Measurements from ENCODE around the gene OAS3.
"Not testable (repeated sequence)": the region's sequence is repeated elsewhere in the genome, so short reads cannot be mapped to it uniquely, and the experiment has no call there.

OAS3 gene

DNA sequence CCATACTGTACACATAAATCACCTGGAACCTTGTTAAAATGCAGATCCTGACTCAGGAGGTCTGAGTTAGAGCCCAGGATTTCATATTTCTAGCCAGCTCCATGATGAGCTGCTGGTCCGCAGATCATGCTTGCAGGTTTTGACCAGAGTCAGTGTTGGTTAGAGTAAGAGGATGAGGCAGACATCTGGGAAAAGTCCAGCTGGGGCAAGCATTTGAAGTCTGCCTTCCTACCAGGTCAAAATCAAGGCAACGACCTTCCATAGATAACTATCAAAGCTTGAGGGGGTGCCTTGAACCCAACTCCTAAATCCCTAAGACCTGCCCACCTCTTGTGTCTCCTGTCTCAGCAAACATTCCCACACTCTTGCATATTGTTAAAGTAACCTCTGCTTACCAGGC is 49.3 kb downstream of the OAS3 start:
- DNase-seq: no peak

DNA sequence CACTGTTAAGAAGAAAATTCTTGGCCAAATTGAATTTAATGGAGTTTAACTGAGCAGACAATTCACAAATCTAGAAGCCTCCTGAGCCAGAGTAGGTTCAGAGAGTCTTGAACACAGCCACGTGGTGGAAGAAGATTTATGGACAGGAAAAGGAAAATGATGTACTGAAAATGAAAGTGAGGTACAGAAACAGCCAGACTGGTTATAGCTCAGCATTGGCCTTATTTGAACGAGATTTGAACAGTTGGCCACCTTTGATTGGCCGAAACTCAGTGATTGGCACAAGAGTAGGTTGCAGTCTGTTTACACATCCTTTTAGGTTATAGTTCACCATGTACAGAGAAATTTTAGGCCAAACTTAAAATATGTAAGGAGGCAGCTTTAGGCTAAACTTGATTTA is 50.0 kb downstream of the OAS3 start:
- DNase-seq: no peak

DNA sequence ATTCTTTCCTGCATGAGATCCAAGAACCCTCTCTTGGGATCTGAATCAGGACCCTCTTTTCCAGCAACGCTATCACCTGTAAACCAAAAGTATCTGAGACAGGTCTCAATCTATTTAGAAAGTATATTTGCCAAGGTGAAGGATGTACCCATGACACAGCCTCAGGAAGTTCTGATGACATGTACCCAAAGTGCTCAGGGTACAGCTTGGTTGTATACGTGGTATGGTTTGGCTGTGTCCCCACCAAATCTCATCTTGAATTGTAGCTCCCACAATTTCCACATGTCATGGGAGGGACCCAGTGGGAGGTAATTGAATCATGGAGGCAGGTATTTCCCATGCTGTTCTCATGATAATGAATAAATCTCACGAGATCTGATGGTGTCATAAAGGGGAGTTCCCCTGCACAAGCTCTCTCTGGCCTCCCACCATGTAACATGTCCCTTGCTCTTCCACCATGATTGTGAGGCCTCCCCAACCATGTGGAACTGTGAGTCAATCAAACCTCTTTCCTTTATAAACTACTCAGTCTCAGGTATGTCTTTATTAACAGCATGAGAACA is 50.6 kb downstream of the OAS3 start:
- DNase-seq: not testable (repeated sequence)

DNA sequence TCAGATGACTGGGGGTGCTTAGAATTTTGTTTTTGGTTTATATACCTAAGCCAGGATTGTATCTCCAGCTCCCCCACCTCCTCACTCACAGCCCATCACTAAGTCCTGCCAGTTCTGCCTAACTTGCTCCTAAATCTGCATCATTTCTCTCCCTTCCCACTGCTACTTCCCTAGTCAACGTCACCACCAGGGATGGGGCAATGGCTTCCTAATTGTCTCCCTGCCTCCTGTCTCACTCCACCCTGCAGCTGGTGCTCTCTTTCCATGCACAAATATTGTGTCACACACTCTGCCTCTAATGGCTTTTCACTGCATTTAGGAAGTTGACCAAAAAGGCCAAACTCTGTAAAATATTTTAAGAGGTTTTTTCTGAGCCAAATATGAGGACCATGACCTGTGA is 51.5 kb downstream of the OAS3 start:
- no peak for DNase-seq

DNA sequence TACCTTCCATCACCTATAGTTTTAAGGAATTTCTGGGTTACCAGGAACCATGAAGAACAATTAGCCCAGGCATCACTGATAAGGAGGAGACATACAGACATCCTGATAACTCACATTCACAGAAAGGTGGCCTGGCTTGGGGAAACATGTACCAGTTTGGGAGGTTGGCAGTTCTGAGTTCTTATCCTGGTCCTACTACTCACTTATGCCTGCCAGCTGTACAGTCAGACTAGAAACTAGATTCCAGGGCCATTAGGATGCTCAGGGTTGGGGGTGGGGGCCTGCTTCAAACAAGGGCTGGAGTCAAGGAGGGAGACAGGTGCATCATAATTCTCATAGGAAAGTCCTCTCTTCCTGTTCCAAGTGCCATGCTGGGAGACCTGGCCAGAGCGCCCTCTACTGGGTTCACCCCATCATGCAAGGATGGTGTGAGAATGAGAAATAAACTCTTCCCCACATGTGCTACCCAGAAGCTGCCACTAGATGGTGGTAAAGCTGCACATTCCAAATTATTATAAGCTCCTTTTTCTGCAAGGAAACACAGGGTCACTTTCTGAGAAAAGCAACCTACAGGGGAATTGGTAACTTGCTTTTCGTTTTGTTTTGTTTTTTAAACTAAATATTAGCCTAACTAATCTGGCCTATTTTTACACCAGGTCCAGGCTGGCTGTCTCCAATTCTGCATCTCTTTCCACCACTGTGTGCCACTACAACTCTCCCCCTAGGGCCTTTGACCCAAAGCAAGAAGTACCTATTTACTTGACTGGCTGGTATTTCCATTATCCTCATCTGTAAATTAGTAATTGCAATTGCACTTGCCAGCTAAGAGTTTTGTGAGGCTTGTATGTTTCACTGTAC is 54.5 kb downstream of the OAS3 start:
- DNase-seq: peak; percentile 75

DNA sequence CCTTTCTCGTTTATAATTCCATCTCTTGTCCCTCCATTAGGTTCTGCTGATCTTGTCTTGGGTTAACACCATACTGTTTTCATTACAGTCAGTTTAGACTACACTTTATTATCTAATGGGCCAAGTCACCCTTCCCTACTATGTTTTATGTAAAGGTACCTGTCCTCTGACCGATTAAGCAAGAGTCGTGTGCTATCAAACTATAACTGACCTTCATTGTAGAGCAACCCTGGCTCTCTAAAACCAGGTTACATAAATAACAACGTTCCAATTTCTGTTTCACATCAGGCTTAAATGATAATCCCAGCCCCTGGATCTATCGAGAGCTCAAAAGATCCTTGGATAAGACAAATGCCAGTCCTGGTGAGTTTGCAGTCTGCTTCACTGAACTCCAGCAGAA is 56.7 kb downstream of the OAS3 start:
- DNase-seq: no peak

DNA sequence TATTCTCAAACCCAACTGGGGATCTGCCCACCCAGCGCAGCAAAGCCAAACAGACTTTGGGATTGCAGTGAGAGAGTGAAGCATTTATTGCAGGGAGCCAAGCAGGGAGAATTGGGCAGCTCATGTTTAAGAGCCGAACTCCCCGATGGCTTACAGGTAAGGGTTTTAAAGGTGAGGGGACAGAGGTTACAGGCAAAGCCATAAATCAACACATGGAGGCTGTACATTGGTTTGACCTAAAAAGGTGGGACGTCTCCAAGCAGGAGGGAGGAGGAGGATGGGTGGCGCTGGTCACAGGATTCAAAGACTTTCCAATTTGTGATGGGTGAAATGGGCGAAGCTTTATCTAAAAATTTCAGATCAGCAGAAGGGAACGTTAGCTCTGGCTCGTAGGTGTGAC is 58.2 kb downstream of the OAS3 start:
- DNase-seq: no peak

DNA sequence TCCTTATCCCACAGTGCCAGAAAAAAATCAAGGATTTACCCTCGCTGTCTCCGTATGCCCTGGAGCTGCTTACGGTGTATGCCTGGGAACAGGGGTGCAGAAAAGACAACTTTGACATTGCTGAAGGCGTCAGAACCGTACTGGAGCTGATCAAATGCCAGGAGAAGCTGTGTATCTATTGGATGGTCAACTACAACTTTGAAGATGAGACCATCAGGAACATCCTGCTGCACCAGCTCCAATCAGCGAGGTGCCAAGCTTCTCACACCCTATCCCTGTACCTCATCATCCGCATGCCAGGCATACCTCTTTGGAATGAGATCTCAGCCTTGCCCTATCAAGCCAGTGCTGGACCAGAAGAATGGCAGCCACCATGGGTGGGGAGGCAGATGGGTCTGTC is 59.2 kb downstream of the OAS3 start:
- no peak for DNase-seq

DNA sequence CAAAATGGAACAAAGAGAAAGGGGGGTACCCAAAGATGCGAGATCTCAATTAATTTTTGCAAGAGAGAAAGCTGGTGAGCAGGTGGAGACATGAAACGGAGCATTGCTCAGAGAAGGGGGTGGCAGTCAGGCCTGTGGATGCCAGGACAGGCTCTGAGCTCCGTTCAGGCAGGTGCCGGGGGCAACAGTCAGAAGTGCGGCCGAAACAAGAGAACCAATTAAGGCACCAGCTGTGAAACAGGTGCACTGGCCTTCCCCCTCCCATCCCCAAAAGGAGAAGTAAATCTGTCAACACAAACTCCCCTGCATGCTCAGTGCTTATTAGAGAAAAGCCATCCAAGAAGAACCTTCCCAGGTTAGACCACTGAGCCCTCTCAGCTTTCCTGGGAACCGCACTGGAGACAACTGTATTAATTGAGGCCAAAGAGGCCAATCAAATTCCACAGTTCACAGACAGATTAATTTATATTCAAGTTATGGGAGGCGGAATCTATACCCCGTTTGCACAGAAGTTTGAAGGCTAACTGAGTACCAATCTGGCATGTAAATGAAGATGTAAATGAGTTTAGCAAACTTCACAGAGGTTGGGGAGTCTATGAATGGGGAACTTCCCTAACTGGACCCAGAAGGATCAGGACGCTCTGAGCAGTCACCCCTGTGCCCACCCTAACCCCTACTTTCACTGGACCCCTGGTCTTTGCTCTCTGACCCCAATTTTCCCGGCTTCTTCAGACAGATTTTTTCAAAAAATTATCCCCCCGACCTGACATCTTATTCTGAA is 60.9 kb downstream of the OAS3 start:
- no peak for DNase-seq

DNA sequence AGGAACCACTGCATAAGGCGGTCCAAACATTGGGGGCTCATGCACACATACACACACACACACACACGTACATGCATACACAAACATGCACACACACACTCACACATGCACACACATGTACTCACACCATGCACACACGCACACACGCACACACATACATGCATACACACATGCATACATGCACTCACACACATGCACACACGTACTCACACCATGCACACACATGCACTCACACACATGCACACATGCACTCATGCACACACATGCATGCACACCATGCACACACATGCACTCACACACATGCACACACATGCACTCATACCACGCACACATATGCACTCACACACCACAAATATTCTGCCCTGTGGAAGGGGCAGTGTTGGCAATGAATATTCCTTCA is 62.2 kb downstream of the OAS3 start:
- DNase-seq: no peak

DNA sequence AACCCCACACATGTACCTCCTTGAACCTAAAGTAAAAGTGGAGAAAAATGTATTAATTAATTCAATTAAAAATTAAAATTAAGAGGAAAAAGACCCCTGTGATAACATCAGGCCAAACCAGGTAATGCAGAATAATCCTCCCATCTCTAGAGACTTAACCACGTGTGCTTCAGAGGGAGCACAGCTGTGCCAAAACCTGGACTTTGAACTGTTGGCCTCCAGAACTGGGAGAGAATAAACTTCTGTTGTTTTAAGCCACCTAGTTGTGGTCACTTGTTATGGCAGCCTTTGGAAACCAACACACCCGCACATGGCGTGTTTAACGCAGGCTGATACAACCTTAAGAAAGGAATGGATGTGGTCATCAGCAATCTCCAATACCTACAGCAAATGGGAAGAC is 63.9 kb downstream of the OAS3 start:
- DNase-seq: no peak

DNA sequence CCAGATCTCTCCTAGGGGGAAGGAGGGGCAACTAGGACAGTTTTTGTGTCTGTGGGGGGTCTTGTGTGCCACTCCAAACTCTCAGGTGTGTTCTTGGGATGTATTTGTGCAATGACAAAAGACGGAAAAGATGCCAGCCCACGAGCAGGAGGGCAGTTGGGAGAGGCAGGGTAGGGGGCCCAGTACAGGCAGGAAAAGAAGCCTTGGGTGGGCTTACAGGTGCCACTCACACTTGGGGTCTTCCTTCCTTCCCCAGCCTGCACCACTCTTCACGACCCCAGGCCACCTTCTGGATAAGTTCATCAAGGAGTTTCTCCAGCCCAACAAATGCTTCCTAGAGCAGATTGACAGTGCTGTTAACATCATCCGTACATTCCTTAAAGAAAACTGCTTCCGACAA is 64.4 kb downstream of the OAS3 start:
- DNase-seq: no peak

DNA sequence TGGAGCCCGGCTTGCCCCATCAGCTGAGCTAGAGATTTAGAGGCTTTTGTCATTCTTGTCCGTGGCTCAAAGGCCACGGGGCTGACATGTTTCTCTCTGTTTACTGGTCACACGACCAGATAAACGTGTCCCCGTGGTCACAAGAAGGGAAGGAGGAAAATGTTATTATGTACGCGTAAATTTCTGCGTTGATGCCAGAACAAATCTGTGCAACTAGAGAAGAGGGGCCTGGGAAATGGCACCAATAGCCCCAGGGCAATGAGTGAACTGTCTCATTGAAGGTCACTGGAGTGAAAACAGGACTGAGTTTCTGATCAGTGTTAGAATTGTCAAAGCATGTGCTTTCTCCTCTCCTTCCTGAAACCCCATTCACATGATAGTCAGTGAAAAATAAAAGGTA is 65.4 kb downstream of the OAS3 start:
- DNase-seq: no peak

DNA sequence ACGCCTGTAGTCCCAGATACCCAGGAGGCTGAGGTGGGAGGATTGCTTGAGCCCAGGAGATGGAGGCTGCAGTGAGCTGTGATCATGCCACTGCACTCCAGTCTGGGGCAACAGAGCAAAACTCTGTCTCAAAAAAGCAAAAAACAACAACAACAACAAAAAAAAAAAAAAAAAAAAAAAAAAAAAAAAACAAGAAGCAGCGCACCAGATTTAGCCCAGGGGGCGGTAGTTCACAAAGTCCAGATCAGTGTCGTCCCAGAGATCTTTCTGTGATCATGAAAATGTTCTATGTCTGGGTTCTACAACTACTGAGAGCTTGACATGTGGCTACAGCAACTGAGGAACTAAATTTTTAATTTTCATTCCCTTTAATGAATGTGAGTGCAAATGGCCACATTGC is 67.5 kb downstream of the OAS3 start:
- no peak for DNase-seq

DNA sequence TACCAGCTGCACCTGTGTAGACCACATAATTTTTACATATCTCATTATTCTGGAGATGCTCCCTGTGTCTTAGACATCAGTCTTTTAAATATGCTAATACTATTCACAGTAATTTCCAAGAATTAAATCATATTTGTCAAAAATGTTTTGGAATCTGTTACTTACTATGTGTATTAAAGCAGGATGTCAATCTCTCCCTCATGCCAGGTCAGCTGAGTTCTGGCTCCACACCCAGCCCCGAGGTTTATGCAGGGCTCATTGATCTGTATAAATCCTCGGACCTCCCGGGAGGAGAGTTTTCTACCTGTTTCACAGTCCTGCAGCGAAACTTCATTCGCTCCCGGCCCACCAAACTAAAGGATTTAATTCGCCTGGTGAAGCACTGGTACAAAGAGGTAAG is 67.9 kb downstream of the OAS3 start:
- no peak for DNase-seq

DNA sequence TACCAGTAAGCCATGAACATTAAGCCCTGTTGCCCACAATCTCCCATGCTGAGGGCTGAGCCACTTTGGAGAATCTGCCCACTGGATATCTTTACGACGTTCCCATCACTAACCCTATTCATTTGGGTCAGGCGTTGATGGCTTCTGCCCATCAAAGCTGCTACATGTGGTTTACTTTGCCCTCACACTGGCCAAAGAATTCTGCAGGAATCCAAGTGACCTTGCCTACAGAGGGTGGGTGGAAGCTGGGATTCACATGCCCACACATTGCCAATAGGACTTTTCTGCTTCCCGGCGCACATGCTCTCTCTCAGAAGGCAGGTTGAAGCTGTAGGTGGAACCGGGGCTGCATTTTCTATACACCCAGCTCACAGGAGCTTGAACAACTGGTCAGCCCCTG is 68.4 kb downstream of the OAS3 start:
- no peak for DNase-seq

DNA sequence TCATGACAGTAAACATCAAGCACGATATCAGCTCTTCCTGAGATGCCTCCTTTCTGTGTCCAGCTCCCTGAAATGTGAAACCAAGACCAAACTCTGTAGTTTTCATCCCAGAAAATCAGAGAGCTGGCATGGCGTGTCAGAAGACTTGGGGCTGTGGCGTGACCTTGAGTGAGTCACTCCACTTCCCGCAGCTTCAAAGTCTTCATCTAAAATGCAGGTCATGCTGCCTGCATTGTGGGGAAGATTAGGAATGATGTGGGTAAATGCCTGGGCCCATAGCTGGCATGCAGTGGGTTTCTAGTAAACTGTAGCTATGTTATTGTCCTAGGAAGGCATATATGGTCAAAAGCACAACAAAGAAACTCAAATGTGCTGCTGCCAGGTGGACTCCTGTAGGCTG is 68.9 kb downstream of the OAS3 start:
- DNase-seq: no peak

DNA sequence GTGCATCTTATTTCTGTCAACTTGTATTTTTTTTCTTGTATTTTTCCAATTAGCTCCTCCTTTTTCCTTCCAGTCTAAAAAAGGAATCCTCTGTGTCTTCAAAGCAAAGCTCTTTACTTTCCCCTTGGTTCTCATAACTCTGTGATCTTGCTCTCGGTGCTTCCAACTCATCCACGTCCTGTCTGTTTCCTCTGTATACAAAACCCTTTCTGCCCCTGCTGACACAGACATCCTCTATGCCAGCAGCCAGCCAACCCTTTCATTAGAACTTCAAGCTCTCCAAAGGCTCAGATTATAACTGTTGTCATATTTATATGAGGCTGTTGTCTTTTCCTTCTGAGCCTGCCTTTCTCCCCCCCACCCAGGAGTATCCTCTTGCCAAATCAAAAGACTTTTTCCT is 72.4 kb downstream of the OAS3 start:
- DNase-seq: no peak

DNA sequence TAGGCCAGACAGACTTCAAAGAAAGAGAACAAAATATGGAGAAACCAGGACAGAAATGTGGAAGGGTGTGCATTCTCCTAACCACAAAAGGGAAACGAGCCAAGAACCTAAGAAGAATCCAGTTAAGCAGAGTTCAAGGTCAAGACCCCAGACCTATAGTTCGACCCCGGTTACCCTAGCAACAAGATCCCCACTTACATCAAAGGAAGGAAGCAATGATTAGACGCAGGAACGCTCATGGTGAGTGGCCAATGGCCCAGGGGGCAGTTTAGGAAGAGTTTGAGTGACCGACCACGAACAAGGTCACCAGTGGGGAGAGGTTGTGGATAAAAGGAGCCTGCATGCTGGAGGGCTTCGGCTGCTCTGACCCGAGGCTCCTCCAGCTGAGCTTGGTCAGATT is 76.3 kb downstream of the OAS3 start:
- DNase-seq: no peak

DNA sequence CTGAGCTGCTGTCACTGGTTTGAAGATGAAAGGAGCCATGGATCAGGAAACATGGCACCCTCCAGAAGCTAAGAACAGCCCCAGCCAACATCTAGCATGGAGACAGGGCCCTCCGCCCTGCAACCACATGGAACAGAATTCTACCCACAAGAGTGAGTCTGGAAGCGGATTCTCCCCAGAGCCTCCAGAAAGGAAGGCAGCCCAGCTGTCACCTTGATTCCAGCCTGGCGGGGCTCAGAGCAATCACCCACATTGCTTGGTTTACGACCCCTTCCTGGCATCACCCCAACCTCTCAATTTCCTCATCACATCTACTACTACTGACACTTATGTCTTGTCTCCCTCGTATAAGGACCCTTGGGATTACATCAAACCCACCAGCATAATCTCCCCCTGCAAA is 78.5 kb downstream of the OAS3 start:
- no peak for DNase-seq

DNA sequence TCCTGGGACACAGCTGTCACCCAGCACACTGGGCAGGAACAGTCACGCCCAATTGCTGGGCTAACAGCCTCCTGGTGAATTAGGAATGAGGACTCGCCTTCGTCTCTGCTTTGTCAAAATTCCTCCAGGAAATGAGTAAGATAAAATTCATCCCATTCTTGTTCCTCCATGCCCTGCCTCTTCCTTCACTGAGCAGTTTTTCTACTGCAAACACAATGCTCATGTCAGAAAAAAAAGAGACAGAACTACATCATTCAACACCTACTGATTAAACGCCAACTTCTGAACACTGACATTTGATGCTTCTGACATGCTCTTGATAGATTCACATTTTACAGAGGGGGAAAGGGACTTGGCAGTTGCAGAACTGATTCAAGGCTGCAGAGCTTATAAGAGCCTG is 80.8 kb downstream of the OAS3 start:
- DNase-seq: no peak

DNA sequence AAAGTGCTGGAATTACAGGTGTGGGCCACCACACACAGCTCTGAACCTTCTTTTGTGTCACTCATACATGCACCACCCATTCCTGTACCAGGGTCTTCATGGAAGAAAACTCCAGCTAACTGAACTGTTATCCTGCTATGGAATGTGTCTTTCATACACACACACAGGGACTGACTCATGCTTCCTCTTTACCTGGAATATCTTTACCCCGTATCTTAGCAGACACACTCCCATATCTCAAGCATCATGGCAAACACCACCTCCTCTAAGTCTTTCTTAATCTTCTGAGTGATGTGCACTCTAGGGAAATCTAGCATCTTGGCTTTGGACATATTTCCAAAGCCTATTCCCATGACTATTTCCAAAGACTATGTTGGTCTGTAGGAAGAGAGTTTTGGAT is 83.2 kb downstream of the OAS3 start:
- no peak for DNase-seq

All from activated CD4-positive, CD25-positive, alpha-beta regulatory T cell treated with anti-CD3 and anti-CD28 coated beads, Interleukin-2, amount 50 U/mL, for 72 hours (primary cell).